Adrenal gland (tissue), 5 donors: ENCODE measurements around the gene PPIL4.

Experiments
- CTCF ChIP-seq, 6 experiments: fragments of 450-650 bp in 4 of 6; fragments of 200-600 bp in 2 of 6; sonication (generic) in 1 of 6; IDR thresholded peaks; 1 replicate in 5 of 6; 2 replicates in 1 of 6; pipeline versions ENCODE4 v1.5.1 to v1.8.0; 2016 to 2021; ENCODE audit warnings: antibody characterized with exemption in 6 of 6, mild to moderate bottlenecking in 2 of 6, moderate library complexity in 1 of 6
- POLR2A ChIP-seq, 2 donors: fragments of 450-650 bp; IDR thresholded peaks; one replicate each; pipeline ENCODE4 v1.6.1; 2017; ENCODE audit warnings: antibody characterized with exemption in 2 of 2, mild to moderate bottlenecking in 2 of 2, moderate library complexity in 1 of 2
- donor health status: DM: no; HTN: no; CAD: no.

- TF ChIP-seq POLR2A (IDR thresholded peaks at IDR 0.05) (no peak), CTCF (IDR thresholded peaks at IDR 0.05) (no peak)
Measured at GRCh38 chr6:149464411-149464810, 81.4 kb downstream of the PPIL4 start.
